GM12864 (cell line): ENCODE data around the gene PCDH9.

Experiments used
- DNase-seq: peaks from one replicate; pipeline ENCODE4 v3.0.0-alpha.2; 2011; ENCODE audit warnings: low read depth
- H3K4me3 ChIP-seq: 2 replicates; pipeline ENCODE4 v1.5.1; 2011; ENCODE audit warnings: mild to moderate bottlenecking, low read depth, low read length, control low read depth
- CTCF ChIP-seq: IDR thresholded peaks from 2 replicates; pipeline ENCODE4 v1.5.1; 2011; ENCODE audit warnings: low read depth, mild to moderate bottlenecking, moderate library complexity, low read length, control low read depth, inconsistent platforms; ENCODE audit errors: missing control alignments

Gene PCDH9

GRCh38 chr13:66503890-66504289, 726.2 kb downstream of the PCDH9 start:
- TF ChIP-seq CTCF = no peak
- no peak for DNase-seq

GRCh38 chr13:66501181-66501580, 729.0 kb downstream of the PCDH9 start:
- DNase-seq = no peak
- TF ChIP-seq CTCF = no peak
- H3K4me3 ChIP-seq = no peak overlapping the region

More at GRCh38 chr13:66503890-66504289, 726.2 kb downstream of the PCDH9 start:
- no peak overlapping the region for H3K4me3 ChIP-seq

- no peak for TF ChIP-seq CTCF
- no peak for DNase-seq
- H3K4me3 ChIP-seq = no peak overlapping the region
Observed at GRCh38 chr13:66492479-66492878, 737.7 kb downstream of the PCDH9 start.

GRCh38 chr13:66491251-66491650, 738.9 kb downstream of the PCDH9 start:
- DNase-seq = no peak
- no peak for TF ChIP-seq CTCF
- no peak overlapping the region for H3K4me3 ChIP-seq

GRCh38 chr13:66489586-66489985, 740.5 kb downstream of the PCDH9 start:
- DNase-seq = no peak
- TF ChIP-seq CTCF = no peak
- no peak overlapping the region for H3K4me3 ChIP-seq

GRCh38 chr13:66489172-66489571, 741.0 kb downstream of the PCDH9 start:
- DNase-seq = no peak
- no peak overlapping the region for H3K4me3 ChIP-seq
- TF ChIP-seq CTCF = no peak

- DNase-seq = no peak
- TF ChIP-seq CTCF = no peak
- no peak overlapping the region for H3K4me3 ChIP-seq
Observed at GRCh38 chr13:66483712-66484111, 746.4 kb downstream of the PCDH9 start.
